KOPT-K1 (cell line): ENCODE results near the gene GALNT10.

Source experiments
- H3K27ac ChIP-seq: fragments of 200-600 bp; sonication (generic); 2 replicates; pipeline ENCODE4 v1.5.1; 2016; ENCODE audit warnings: antibody characterized with exemption, mild to moderate bottlenecking, low read depth, low read length; ENCODE audit not compliant: poor library complexity, severe bottlenecking
- H3K36me3 ChIP-seq: fragments of 200-600 bp; sonication (generic); 2 replicates; pipeline ENCODE4 v1.5.1; 2017; ENCODE audit warnings: antibody characterized with exemption, mild to moderate bottlenecking, low read length, moderate library complexity; ENCODE audit not compliant: insufficient read depth
- H3K9me3 ChIP-seq: fragments of 200-600 bp; sonication (generic); 2 replicates; pipeline ENCODE4 v1.5.1; 2017; ENCODE audit warnings: antibody characterized with exemption, low read length, mild to moderate bottlenecking; ENCODE audit not compliant: insufficient read depth, poor library complexity, severe bottlenecking

The GALNT10 gene

DNA sequence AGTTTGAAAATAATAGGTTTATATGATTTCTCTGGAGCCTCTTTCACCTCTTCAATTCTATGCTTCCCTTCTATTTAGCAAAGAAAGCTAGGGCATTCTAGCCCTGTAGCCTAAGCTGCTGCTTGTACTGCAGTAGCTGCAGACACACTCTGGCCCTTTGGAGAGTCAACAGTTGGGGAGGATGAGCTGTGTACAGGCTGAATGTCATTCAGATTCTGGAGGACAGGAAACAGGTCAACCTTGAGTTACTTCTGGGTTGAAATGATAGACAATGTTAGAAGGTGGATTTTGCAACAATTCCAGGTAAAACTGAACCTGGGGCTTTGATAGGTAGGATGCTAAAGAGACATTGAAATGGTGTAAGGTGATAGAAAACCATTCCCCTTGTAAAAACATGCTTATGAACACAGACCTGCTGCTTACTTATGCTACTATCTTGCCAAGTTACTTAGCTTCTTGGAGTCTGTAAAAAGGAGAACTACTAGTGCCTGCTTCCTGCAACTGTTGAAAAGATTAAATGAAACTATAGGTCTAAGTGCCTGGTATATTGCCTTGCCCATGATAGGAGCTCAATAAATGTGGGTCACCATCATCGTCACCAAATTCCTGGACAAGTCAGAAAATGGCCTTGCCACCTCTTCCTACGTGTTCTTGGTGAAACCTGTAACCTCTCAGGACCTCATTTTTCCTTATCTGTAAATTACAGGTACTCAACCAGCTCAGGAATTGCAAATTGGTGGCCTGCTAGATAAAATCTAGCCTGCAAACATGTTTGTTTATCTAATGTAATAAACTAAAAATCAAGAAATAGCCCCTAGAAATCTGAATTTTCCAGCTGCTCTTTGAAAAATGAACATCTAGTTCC lies 83.7 kb downstream of the GALNT10 start:
- Histone ChIP-seq H3K36me3 (no peaks in the 10 kb centered on the region), H3K9me3 (no peaks in the 10 kb centered on the region), H3K27ac (no peak overlapping the region)

DNA sequence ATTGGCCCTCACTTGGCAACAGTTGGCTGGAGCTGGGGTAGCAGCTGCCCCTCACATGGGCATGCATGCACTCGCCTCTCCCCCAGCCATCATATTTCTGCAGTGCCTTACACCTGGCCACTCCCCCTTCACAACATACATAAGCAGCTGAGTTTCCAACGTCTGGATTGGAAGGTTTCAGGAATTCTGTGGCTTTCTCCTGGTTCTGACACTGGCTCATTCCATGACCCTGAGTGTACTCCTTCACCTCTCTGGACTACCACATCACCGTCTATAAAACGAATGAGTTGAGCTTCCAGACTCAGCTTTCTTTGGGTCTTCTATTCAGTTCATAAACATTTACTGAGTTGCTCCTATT lies 84.3 kb downstream of the GALNT10 start:
- no peak overlapping the region for H3K27ac ChIP-seq
- no peaks in the 10 kb centered on the region for H3K9me3 ChIP-seq
- no peaks in the 10 kb centered on the region for H3K36me3 ChIP-seq

DNA sequence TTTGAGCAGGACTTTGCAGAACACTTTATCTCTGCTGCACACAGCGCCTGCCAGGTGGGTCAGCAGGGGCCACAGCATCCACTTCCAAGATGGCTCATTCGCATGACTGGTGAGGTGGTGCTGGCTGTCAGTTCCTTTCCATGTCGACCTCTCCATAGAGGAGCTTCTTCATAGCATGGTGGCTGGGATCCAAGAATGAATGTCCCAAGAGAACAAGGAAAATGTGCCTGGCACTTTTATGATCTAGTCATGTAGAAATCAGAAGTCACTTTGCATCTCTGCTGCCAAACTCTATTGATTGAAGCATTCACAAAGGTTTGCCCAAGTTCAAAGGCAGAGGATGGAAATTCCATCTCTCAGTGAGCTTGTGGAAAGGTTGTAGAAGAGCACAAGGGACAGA lies 85.0 kb downstream of the GALNT10 start:
- H3K36me3 ChIP-seq: no peaks in the 10 kb centered on the region
- no peaks in the 10 kb centered on the region for H3K9me3 ChIP-seq
- no peak overlapping the region for H3K27ac ChIP-seq

DNA sequence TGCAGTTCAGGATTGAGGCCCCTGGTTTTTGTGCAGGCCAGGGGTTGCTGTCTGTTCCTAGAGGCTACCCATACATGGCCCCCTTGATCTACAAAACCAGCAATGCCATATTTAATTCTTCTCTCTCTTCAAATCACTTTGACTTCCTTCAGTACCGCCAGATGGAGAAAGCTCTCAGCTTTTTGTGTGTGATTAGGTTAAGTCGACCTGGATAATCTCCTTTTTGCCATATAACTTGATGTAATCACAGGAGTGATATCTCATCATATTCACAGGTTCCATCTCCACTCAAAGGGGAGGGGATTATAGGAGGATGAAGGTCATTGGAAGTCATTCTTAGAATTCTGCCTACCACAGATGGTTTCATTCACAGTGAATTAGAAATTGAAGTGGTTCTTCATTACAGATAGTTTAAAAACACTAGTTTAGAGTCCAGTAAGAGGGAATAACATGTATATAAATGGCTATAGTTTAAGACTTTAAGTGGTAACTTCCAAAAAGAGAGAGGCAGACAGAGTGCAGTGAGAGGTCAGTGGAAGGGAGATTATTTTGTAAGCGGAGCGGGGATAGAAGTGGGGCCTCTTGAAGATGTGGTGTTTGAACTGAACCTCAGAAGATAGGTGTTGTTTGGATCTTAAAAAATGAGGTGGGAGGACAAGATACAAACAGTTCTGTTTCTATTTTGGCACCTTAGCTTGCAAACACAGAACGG lies 85.9 kb downstream of the GALNT10 start:
- Histone ChIP-seq H3K27ac (no peak overlapping the region), H3K36me3 (no peaks in the 10 kb centered on the region), H3K9me3 (no peaks in the 10 kb centered on the region)

DNA sequence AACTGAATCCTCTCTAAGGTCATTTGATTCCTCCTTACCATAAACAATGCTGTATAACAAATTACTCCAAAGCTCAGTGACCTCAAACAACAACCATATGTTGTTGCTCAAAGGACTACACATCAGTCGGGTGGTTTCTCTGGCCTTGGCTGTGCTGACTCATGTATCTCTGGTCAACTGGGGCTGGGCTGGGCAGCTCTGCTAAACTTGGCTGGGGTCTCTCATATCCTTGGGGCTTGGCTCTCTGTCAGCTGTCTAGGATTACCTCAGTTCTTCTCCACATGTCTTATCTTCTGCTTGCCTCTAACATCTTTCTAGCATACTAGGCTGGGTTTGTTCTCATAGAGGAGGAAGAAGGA lies 86.4 kb downstream of the GALNT10 start:
- Histone ChIP-seq H3K27ac (no peak overlapping the region), H3K36me3 (no peaks in the 10 kb centered on the region), H3K9me3 (no peaks in the 10 kb centered on the region)

DNA sequence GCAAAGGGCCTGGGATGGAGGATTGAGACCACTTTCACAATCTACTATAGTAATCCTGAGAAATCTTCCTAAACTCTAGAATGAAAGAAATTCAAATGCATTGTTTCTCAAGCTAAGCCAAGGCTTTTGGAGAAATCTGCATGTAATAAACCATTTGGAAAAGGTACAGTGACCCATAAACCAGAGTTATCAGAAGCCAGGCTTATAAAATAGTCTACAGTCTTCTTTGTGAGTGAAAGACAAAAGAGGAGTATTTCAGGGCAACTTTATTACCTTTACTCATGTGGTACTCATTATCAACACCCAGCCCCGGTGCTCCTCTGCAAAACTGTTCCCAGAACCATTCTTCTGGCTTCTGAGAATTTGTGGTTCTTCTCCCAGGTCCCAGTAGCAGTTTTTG lies 87.0 kb downstream of the GALNT10 start:
- Histone ChIP-seq H3K27ac (no peak overlapping the region), H3K9me3 (no peaks in the 10 kb centered on the region), H3K36me3 (no peaks in the 10 kb centered on the region)

DNA sequence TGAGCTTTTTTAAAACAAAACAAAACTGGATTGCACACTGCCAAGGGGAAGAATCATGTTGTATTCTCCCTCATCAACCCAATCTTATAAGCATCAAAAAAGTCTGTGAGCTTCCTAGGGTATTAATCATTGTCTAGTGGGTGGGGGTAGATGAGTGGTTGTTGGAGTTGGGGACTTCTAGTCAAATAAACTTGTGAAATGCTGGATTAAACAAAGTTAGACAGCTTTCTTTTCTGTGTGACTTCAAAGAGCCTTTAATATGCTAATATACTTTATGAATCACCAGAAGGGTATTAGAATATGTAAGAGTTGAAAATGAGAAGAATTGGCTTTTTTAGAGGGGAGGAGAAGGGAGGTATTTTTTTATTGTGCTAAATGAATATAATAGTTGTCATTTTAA lies 87.7 kb downstream of the GALNT10 start:
- H3K9me3 ChIP-seq: no peaks in the 10 kb centered on the region
- H3K27ac ChIP-seq: no peak overlapping the region
- no peaks in the 10 kb centered on the region for H3K36me3 ChIP-seq

DNA sequence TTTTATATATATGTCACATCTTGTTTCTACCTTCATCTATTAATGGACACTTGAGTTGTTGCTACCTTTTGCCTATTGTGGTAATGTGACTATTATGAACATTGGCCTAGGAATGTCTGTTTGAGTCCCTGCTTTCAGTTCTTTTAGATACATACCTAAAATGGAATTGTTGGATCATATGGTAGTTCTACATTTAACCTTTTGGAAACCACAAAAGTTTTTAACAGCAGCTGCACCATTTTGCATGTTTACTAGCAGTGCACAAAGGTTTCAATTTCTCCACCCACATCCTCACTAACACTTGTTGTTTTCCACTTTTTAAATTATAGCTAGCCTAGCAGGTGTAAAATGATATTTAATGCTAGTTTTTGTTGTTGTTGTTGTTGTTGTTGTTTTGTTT lies 88.4 kb downstream of the GALNT10 start:
- Histone ChIP-seq H3K36me3 (no peaks in the 10 kb centered on the region), H3K9me3 (no peaks in the 10 kb centered on the region), H3K27ac (no peak overlapping the region)

DNA sequence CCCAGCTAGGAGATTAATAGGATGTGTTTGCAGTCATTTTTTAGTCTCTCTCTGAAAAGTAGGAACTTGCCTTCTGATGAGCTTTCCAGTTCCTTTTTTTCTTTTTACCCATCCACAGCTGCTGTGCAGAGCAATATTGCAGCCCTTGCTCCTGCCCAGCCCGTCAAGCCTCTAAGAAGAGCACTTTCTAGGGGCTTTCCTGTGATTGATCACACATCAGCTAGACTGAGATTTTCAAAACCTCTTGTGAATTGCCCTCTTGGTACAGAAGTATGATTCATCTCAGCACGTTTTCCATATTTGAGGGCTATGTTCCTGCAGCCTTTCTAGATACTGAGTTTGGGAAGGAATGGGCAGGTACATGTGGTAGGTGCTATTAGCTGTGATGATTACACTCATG lies 93.9 kb downstream of the GALNT10 start:
- H3K9me3 ChIP-seq: no peaks in the 10 kb centered on the region
- H3K36me3 ChIP-seq: no peaks in the 10 kb centered on the region
- H3K27ac ChIP-seq: no peak overlapping the region

DNA sequence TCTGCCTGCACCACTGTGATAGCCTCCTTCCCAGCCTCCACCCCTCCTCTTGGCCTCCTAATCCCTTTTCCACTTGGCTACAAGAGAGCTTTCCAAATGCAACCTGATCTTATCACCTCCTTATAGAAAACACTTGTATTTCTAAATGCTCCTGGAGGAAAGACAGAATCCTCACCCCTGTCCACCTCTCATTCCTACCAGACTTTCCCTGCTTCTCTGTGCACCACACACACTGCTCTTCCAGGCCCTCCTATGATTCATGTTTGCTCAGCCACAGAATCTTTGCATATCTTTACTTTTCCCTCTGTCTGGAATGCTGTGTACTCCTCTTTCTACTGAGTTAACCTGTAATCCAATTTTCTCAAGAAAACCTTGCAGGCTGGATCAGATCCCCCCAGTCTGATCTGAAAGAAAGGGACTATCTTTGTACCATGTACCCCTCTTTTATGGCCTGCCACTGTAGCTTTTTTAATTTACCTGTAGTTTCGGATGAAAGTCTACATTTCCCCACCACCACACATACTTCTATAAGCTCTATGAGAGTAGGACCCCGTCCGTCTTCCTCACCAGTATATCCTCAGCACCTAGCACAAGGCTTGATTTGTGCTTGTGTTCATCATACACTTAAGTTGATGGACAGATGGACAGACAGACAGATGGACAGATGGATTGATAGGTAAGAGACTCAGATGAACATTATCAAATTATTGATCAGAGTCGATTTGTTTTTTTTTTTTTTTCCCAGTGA lies 95.3 kb downstream of the GALNT10 start:
- Histone ChIP-seq H3K9me3 (no peaks in the 10 kb centered on the region), H3K27ac (no peak overlapping the region), H3K36me3 (no peaks in the 10 kb centered on the region)

DNA sequence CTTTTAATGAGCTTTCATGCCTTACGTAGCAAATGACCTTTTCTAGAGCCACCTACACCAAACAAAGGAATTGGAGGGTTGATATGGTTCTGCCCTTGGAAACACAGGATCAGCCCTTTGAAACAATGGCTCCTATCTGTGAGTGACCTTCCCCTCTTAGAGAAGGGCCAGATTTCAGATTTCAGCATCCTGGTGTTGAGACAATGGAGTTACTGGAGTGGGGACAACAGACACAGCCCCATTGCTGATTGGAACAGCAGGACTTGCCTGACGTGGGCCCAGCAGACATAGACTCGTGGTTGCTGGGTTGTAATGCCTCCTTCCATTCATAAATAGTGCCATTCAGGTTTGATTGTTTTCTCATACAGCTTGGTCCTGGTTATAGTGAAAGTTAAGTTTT lies 96.0 kb downstream of the GALNT10 start:
- H3K27ac ChIP-seq: no peak overlapping the region

DNA sequence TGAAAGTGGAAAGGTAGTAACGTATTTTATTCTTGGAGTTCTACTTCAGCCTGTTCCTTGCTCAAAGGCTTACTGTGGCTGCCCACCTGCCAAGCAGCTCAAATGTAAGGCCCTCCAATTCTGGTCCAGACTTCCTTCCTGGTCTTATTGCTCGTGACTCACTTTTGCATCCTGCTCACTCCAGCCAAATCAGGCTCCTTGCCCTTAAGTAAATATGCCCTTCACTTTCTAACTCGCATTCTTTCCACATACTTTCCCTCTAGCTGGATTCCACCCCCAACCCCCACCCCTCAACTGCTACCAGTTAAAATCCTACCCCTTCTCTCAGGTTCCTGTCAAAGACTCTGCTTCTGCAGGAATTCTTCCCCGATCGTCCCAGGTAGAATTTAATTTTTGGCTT lies 96.6 kb downstream of the GALNT10 start:
- H3K36me3 ChIP-seq: no peaks in the 10 kb centered on the region
- H3K27ac ChIP-seq: no peak overlapping the region
- H3K9me3 ChIP-seq: no peaks in the 10 kb centered on the region

More for the DNA sequence above, 96.0 kb downstream of the GALNT10 start:
- Histone ChIP-seq H3K9me3 (no peaks in the 10 kb centered on the region), H3K36me3 (no peaks in the 10 kb centered on the region)

DNA sequence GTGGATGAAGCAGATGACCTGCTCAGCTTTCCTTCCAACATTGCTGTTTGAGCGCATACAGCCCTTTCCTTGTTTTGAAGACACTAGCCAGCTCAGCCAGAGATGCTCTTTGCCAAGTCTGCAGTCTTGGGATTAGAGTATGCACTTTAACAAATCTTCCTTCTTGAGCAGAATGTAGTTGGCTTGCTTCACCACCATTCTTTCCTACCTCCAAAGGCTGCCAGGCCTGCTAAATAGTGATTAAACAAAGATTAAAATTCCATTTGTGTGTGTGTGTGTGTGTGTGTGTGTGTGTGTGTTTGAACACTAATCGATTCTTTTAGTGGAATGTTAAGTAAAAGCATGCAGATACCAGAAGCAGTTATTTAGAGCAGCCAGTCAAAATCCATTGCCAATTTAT lies 97.6 kb downstream of the GALNT10 start:
- Histone ChIP-seq H3K9me3 (no peaks in the 10 kb centered on the region), H3K36me3 (no peaks in the 10 kb centered on the region), H3K27ac (no peak overlapping the region)

DNA sequence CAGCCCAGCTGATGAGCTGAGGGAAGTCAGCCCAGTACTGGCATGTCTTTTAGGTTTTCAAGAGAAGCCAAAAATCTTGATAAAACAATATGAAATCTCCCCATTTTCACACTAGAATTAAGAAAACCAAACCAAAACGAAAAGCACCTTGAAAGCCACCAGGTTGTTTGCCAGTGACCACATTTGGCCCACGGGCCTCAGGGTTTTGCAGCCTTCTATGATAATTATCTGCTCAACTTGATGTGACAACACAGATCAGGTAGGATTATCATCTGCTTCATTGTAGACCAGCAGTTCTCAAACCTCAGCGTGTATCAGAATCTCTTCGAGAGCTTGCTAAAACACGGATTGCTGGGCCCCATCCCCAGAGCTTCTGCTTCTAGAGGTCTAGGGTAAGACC lies 101.4 kb downstream of the GALNT10 start:
- Histone ChIP-seq H3K9me3 (no peaks in the 10 kb centered on the region), H3K27ac (no peak overlapping the region), H3K36me3 (no peaks in the 10 kb centered on the region)

DNA sequence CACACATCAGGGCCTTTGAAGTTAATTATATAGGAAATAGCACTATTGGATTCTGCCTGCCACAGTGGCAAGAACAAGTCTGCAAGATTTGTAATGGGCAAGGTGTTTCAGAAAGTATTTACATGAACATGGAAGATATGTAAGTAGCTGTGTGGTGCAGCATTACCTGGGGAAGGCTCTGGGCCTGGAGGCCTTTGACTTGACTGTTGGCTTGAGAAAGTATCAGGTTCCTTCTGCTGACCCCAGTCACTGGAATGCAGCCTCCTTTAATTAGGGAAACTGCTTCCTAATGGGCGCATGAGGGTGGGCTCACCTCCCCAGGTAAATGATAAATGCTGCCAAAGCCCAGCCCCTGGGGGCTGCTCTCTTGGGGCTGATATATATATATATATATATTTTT lies 102.7 kb downstream of the GALNT10 start:
- Histone ChIP-seq H3K9me3 (no peaks in the 10 kb centered on the region), H3K36me3 (no peaks in the 10 kb centered on the region), H3K27ac (no peak overlapping the region)
